GM21526 (cell line): ENCODE measurements around the gene FHL3.

Source experiments
- ATAC-seq: cut with Tn5 transposase; IDR thresholded peaks from one replicate; pipeline ENCODE4 v1.9.1; 2021; ENCODE audit warnings: moderate library complexity; ENCODE audit not compliant: unreplicated experiment, low FRiP score

Gene FHL3

GRCh38 chr1:37947364-37947763 lies 58.0 kb downstream of the FHL3 start:
- no peak for ATAC-seq
